Measurements from ENCODE around the gene ABCD4.
A peak's percentile ranks its signal among the peaks of the same experiment; 100 is the strongest.

Gene ABCD4

DNA sequence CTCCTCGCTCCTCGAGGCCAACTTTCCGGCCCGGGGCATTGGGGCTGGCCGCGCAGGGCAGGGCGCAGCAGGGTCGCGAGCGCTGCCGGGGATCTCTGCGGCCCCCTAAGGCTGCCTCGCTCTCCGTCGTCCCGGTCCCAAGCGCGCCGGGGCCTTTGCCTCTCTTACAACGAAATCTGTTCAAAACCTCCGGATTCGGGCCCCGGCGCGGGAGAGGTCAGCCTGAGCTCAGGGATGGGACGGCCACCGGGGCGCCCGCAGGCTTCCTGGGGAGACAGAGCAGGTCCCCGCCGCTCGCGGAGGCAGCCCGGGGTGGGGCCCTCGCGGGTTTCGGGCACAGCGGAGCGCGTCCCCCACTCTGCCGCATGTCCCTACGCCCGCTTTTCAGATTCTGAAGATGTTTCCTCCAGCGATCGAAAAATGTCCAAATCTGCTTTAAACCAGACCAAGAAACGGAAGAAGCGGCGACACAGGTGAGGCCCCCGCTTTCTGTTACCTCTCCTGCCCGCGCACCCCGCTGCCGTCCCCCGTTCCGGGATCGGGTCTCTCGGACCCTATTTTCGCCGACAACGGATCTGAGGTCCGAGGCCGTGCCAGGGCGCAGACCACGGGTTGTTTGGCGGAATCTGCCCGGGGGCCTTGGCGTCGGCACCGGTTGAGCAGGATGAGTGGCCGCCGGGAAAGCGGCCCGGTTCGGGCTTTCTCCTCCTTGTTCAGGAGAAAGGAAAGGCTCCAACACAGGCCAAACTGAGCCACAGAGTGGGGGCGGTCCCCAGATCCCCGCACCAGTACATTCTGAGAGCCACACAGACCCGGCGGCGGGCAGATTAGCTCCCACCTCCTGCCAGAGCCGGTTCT lies 61.7 kb downstream of the ABCD4 start:
- H3K27me3 Mint-ChIP-seq (ENCODE audit: low read depth): peaks cover 97% of the 10 kb centered on the region
- H3K9me3 Mint-ChIP-seq: no peaks in the 10 kb centered on the region
- H3K4me3 Mint-ChIP-seq: peak overlapping the region; percentile 69 to 79 (median 71)
- TF ChIP-seq, protein P1, sequence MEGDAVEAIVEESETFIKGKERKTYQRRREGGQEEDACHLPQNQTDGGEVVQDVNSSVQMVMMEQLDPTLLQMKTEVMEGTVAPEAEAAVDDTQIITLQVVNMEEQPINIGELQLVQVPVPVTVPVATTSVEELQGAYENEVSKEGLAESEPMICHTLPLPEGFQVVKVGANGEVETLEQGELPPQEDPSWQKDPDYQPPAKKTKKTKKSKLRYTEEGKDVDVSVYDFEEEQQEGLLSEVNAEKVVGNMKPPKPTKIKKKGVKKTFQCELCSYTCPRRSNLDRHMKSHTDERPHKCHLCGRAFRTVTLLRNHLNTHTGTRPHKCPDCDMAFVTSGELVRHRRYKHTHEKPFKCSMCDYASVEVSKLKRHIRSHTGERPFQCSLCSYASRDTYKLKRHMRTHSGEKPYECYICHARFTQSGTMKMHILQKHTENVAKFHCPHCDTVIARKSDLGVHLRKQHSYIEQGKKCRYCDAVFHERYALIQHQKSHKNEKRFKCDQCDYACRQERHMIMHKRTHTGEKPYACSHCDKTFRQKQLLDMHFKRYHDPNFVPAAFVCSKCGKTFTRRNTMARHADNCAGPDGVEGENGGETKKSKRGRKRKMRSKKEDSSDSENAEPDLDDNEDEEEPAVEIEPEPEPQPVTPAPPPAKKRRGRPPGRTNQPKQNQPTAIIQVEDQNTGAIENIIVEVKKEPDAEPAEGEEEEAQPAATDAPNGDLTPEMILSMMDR (IDR thresholded peaks at IDR 0.05; ENCODE audit: unreplicated experiment in 3 of 3): no peak
- no peaks in the 10 kb centered on the region for H3K36me3 Mint-ChIP-seq (ENCODE audit: low read depth)
- H3K4me1 Mint-ChIP-seq: peaks cover 12% of the 10 kb centered on the region
- no peak overlapping the region for H3K27ac Mint-ChIP-seq

- Mint-ChIP-seq H3K27me3 (ENCODE audit: low read depth) (peaks cover 97% of the 10 kb centered on the region), H3K4me3 (peak overlapping the region; percentile 41 to 66 (median 66)), H3K9me3 (peaks cover 4% of the 10 kb centered on the region), H3K4me1 (peaks cover 12% of the 10 kb centered on the region), H3K36me3 (ENCODE audit: low read depth) (no peaks in the 10 kb centered on the region), H3K27ac (no peak overlapping the region)
- TF ChIP-seq, protein P1 (IDR thresholded peaks at IDR 0.05; ENCODE audit: unreplicated experiment in 3 of 3): no peak
These were observed 62.6 kb downstream of the ABCD4 start for GRCh38 chr14:74239848-74240793.

GRCh38 chr14:74238974-74239847 lies 63.5 kb downstream of the ABCD4 start, which contains the start of gene VSX2:
Gene VSX2, plus strand, starts transcription at chr14:74239449. Its CDS starts 113 bp downstream, at chr14:74239562.
- peaks cover 12% of the 10 kb centered on the region for H3K4me1 Mint-ChIP-seq
- TF ChIP-seq, protein P1 (IDR thresholded peaks at IDR 0.05; ENCODE audit: unreplicated experiment in 3 of 3): no peak
- H3K27me3 Mint-ChIP-seq (ENCODE audit: low read depth): peaks cover 97% of the 10 kb centered on the region
- no peaks in the 10 kb centered on the region for H3K36me3 Mint-ChIP-seq (ENCODE audit: low read depth)
- H3K9me3 Mint-ChIP-seq: peaks cover 4% of the 10 kb centered on the region
- H3K4me3 Mint-ChIP-seq: peak within 1 kb of the TSS in 2 of 3 experiments; percentile 66
- no peak within 1 kb of the TSS for H3K27ac Mint-ChIP-seq

DNA sequence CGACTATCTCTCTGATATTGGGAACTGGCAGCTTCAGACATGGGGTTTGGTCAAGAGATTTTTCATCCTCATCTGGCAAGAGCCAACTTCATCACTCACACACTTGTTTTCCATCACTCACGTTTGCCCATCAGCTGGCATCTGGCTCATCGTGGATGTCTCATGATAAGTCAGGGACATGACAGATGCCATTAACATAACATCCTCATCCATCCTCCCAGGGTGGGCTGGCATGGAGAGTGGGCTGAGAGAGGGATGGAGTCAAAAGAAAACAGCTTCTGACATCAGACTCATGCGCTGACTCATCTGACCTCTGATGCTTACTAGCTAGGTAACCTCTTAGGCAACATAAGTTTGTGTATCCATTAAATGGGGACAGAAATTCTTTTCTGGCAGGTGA lies 65.3 kb downstream of the ABCD4 start:
- no peaks in the 10 kb centered on the region for H3K36me3 Mint-ChIP-seq (ENCODE audit: low read depth)
- no peak overlapping the region for H3K27ac Mint-ChIP-seq
- peaks cover 4% of the 10 kb centered on the region for H3K9me3 Mint-ChIP-seq
- TF ChIP-seq, protein P1 (IDR thresholded peaks at IDR 0.05; ENCODE audit: unreplicated experiment in 3 of 3): no peak
- peaks cover 12% of the 10 kb centered on the region for H3K4me1 Mint-ChIP-seq
- H3K4me3 Mint-ChIP-seq: no peak overlapping the region
- H3K27me3 Mint-ChIP-seq (ENCODE audit: low read depth): peaks cover 95% of the 10 kb centered on the region
